GM18505 (cell line): ENCODE measurements around the gene RAB6B.

Source experiments
- ATAC-seq: cut with Tn5 transposase; IDR thresholded peaks from one replicate; pipeline ENCODE4 v1.9.1; 2021; ENCODE audit not compliant: unreplicated experiment
- POLR2A ChIP-seq: IDR thresholded peaks from 4 replicates; pipeline ENCODE4 v1.6.1; 2011; ENCODE audit warnings: borderline replicate concordance; ENCODE audit not compliant: insufficient read depth, insufficient read length; ENCODE audit errors: extremely low read depth

Gene RAB6B

DNA sequence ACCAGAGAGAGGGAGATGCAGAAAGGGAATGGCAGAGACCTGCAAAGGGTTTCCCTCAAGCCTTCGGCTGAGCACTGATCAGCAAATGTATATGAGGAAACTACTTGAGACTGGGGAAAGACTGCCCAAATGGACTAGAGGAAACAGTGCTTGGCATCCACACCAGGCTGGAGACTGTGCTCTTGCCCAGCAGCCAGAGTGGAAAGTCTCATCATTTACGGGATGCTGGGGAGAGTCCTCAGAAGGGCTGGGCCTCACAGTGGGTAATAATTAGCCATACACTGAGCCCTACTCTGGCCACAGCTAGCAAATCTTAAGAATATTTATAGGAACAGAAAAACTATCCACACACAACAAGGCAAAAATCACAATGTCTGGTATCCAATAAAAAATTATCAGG lies 18.5 kb downstream of the RAB6B start:
- TF ChIP-seq POLR2A: no peak
- ATAC-seq: no peak

DNA sequence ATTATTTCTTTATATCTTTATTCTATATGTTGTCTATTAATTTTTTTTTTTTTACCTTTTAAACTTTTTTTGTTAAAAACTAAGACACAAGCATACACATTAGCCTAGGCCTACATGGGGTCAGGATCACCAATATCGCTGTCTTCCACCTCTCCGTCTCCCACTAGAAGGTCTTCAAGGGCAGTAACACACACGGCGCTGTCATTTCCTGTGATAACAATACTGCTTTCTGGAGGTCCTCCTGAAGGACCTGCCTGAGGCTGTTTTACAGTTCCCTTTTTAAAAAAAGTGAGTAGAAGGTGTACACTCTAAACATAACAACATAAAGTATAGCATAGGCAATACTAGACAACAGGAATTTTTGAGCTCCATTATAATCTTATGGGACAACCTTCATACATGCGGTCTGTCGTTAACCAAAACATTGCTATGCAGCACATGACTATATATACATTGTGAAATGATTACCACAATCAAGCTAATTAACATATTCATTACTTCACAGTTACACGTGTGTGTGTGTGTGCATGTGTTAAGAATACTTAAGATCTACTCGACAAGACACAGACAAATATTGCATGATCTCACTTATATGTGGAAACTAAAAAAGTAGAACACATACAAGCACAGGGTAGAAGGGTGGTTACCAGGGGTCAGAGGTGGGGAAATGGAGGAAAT lies 20.8 kb downstream of the RAB6B start:
- ATAC-seq: no peak
- TF ChIP-seq POLR2A: no peak

DNA sequence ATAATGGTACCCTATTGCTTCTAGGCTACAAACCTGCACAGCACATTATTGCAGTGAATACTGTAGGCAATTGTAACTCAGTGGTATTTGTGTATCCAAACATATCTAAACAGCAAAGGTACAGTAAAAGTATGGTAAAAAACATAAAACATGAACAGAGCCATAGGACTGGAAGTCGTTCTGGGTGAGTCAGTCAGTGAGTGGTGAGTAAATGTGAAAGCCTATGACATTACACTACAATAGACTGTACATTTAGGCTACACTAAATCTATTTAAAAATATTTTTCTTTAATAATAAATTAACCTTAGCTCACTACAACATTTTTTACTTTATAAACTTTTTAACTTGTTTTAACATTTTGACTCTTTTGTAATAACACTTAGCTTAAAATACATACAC lies 21.3 kb downstream of the RAB6B start:
- ATAC-seq: no peak
- TF ChIP-seq POLR2A: no peak

DNA sequence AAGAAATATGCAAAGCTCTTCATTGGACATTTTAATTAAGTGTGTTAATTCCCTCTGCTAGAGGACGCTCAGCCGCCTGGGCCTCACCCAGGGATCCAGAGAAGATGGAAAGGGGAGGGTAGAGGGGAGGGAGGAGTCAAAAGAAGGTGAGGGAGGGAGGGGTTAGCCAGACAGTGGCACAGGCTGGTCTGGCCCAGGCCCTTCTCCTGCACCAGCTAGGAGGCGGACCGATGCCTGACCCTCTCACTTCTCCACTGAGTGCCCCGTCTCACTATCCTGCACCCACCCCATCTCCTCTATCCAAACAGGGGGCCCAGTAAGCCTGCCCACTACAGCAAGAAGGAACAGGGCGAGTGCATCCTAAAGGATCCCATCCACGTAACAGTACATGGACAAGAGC lies 22.9 kb downstream of the RAB6B start:
- no peak for TF ChIP-seq POLR2A
- no peak for ATAC-seq

DNA sequence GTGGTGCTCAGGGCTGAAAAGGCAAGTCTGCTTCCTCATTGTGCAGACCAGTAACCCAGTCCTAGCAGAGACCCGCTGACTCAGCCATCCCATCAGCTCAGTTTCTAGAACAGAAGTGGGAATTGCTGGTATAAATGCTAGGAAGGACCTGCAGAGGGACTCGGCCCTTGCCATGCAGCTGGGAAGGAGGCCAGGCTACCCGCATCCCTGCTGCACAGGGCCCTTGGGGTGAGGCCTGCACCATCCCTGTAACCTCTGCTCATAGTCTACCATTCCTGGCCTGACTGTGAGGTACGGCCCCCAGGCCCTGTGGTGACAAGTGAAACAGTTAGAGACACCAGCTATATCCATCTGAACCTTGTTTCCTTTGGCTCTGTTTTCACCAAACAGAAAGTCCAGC lies 23.5 kb downstream of the RAB6B start:
- TF ChIP-seq POLR2A: no peak
- ATAC-seq: no peak

DNA sequence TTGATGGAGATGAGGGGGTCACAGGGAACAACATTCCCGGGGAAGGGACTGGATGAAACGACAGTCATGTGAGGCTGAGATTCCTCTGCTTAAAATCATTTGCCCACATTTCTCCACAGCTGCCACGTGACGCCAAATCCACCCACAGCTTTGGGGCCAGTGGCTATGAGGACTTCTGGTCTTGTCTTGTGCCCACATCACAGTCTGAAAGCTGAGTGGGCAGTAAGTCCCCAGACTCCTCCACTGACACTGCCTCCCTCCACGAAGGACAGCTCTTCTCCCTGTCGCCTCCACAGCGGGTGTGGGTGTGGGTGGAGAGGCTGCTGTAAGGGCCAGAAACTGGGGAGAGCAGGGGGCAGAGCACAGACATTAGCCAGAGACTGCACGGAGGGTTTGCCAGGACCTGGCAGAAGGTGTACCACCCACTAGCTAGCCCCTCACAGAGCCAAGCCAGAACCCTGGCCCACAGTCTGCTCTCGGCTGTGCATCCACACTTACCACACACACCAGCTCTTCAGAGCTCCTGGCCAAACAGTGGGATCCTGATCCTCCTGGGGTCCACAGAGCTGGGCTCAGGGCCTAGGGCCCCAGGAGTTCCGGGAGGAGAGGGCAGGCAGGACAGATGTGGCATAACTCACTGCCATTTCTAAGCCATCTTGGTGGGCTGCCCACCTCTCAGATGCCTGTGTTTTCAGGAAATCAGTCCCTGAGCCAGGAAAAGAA lies 24.2 kb downstream of the RAB6B start:
- no peak for TF ChIP-seq POLR2A
- no peak for ATAC-seq

DNA sequence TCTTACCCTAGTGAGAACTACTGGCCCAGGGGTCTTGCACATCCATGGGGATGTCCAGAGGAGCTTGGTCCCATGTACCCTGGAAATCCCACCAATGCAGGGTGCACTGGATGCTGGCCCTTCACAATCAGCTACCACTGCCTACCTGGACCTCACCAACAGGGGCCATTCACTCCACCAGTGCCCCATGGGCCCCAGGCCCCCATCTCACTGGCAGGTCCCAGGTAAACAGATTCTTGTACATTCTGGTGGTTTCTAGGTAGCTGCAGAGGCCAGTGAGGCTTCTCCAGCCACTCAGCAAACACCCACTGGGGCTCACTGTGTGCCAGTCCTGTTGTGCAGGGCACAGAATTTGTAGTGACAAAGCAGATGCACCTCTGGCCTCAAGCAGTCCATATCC lies 24.9 kb downstream of the RAB6B start:
- no peak for TF ChIP-seq POLR2A
- ATAC-seq: no peak

DNA sequence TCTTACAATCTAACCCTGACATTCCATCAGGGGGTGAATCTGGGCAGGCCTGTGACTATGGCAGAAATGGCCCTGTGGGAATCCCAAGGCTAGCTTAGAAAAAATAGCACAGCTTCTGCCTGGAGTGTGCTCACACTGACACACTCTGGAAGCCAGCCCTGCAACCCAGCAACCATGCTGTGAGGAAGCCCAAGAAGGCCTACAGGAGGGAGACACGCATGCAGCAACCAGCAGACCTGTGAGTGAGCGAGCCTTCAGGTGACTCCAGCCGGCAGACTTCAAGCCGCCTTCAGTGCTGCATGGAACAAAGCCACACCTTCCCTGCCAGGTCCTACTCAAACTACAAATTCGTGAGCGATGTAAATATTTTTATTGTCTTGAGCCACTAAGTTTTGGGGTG lies 26.1 kb downstream of the RAB6B start:
- no peak for ATAC-seq
- TF ChIP-seq POLR2A: no peak

DNA sequence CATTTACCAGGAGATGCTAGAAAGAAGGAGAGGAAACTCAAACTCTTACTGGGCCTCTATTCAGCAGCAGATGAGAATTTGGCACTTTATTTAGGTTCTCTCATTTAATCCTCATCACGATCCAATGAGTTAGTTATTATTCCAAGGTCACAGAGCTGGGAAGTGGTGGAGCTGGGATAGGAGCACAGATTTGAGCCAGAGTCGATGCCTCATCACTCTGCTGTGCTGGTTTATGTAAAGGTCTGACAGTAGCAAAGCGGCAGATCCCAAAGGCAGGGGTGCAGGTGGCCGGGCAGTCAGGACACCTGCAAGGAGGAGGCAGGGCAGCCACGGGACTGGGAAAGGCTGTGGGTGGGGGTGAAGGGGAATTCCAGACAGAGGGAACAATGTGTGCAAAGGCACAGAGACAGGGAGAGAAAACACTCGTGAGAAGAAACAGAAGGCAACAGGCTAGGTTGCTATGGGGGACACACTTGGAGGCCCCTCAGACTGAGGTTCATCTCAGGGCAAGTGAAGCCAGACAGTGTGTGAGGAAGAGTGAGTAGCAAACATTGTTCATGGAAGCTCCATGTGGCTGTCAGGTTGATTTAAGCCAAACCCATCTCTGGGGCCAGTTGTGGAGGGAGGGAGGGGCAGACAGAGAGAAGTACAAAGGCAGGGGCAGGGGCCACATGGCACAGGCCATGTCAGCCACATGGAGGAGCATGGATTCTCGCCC lies 26.8 kb downstream of the RAB6B start:
- TF ChIP-seq POLR2A: no peak

DNA sequence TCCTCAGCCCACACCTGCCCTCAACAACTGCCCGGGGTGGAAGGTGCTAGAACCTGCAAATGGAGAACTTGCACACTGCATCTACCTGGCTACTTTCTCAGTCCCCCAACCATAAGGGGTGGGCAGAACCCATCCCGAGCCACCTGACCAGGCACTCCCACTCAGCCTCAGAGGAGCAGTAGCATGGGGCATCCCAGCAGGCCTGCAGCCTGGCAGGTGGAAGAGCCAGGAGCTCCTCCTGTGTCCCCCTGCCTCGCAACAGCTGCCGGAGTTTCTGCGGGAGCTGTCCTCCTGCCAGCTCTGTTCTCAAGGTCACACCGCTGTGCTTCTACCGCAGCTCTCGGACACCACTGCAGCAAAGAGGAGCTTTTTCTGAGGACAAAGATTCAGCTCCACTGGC lies 27.5 kb downstream of the RAB6B start:
- no peak for TF ChIP-seq POLR2A
- no peak for ATAC-seq

More for the DNA sequence above, 26.8 kb downstream of the RAB6B start:
- no peak for ATAC-seq

DNA sequence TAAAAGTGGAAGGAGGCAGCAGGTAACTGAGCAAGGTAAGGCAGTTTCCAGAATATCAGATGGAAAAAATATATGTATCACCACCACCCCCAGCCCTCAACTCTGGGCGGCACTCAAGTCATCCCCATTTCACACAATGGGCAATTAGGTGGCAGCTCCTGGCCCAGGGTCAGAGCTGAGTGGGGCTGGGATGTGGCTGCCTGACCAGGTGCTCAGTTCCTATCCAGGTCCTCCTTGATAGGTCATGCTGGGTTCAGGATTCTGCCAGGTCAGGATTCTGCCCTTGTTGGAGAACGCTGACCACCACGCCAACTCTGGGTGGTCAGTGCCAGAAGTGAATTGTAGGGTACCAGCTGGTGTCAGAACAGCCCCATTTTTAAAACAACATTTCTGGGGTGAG lies 29.5 kb downstream of the RAB6B start:
- no peak for TF ChIP-seq POLR2A
- ATAC-seq: no peak

DNA sequence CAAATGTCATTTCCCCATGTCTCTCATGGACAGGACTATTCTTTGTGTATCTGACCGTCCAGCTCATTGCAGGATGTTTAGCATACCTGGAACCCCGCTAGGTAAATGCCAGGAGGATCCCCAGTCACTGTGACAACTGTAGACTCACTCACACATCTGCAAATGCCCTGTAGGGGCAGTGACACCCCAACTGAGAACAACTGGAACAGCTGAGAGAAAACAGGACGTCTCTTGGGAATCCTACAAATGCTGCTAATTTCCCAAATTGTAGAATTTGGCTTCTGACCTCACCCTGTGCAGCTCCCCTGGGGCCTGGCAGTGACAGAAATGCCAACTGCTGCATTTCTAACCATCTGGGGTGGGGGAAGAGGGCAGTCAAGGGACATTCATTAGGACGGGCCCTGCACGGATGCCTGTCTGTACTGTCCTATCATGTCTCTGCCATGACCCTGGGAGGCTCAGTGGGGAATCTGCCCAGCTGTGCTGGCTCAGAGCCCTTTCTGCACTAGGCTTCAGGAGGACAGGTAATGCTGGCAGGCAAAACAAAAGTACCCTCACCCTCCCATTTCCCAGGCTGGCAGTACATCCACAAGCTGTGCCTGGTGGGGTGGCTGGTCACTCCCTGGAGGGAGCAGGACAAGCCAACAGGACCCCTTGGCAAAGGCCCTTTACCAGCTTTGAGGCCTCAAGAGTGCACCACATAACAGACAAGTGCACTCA lies 30.4 kb downstream of the RAB6B start:
- ATAC-seq: no peak
- TF ChIP-seq POLR2A: no peak

DNA sequence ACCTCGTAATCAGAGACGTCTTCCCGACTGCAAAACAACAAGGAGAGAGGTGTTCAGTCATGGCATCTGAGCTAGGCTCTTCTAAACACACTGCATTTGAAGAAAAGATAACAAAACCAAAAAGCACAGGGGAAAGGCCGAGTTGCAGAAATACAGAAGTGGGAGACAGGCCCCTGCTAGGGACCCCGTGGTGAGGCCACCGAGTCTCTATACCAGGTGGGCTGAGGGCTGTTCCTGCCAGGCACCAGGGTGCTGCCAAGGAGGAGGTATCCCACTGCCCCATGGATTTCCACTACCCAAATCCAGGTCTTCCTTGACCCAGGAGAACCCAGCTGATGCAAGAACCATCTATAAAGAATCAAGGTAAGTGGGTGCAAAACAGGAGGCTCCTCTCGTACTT lies 31.1 kb downstream of the RAB6B start:
- TF ChIP-seq POLR2A: no peak
- ATAC-seq: no peak

DNA sequence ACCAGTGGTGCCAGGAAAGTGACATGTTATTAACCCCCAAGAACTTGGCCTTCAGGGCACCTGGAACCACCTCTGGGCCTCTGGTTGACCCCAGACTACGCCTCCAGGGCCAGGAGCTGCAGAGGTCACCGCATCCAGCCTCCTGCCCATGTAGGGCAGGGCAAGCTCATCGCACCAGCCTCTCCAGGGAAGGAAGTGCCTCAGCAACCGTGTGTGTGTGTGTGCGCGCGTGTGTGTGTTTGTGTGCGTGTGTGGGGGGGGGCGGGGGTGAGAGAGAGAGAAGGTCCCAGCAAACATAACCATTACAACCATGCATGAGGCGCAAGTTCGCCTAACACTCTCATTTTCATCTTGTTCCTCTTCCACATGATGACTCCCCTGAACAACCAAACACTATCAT lies 31.8 kb downstream of the RAB6B start:
- ATAC-seq: no peak
- TF ChIP-seq POLR2A: no peak

DNA sequence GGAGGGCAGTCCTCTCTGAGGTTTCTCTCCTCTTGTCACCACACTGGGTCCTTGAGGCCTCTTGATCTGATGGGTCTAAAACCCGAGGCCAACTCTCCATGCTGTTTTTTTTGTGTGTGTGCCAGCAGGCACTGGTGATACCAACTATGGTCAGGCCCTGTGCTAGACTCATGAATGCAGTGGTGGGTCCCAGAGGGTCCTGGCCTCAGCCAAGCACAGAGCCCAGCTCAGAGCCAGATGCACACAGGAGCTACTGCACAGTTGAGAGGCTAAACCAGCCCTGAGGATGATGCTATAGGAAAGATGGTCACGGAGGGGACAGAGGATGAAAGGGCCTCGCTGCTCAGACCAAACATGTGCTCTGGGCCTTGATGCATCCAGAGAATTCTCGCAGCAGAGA lies 33.5 kb downstream of the RAB6B start:
- no peak for ATAC-seq

More for the DNA sequence above, 33.5 kb downstream of the RAB6B start:
- no peak for TF ChIP-seq POLR2A
